Adrenal gland (tissue), 5 donors: ENCODE data around the gene GP5.

Experiments used
- POLR2A ChIP-seq, 2 donors: fragments of 450-650 bp; IDR thresholded peaks; one replicate each; pipeline ENCODE4 v1.6.1; 2017; ENCODE audit warnings: antibody characterized with exemption in 2 of 2, mild to moderate bottlenecking in 2 of 2, moderate library complexity in 1 of 2
- TF ChIP-seq, protein P1 (sequence below), 6 experiments: fragments of 450-650 bp in 4 of 6; fragments of 200-600 bp in 2 of 6; sonication (generic) in 1 of 6; IDR thresholded peaks; 1 replicate in 5 of 6; 2 replicates in 1 of 6; pipeline versions ENCODE4 v1.5.1 to v1.8.0; 2016 to 2021; ENCODE audit warnings: antibody characterized with exemption in 6 of 6, mild to moderate bottlenecking in 2 of 6, moderate library complexity in 1 of 6
- donor health status: DM: no; HTN: no; CAD: no.

DNA sequence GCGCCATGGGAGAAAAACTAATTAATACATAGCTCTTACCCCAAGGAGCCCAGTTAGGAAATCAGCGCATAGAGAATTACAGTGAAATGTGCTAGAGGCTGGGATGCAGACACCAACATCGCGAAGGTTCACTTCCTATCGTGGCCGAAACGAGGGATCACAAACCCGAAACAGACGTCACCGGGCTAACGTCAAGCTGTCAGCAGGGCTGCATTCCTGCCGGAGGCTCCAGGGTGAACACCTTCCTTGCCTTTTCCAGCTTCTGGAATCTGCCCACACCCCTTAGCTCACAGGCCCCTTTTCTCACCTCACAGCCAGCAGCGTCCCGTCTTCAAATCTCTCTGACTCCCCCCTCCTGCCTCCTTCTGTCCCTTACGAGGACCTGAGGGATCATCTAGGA is 13.0 kb downstream of the GP5 start:
- TF ChIP-seq, protein P1, sequence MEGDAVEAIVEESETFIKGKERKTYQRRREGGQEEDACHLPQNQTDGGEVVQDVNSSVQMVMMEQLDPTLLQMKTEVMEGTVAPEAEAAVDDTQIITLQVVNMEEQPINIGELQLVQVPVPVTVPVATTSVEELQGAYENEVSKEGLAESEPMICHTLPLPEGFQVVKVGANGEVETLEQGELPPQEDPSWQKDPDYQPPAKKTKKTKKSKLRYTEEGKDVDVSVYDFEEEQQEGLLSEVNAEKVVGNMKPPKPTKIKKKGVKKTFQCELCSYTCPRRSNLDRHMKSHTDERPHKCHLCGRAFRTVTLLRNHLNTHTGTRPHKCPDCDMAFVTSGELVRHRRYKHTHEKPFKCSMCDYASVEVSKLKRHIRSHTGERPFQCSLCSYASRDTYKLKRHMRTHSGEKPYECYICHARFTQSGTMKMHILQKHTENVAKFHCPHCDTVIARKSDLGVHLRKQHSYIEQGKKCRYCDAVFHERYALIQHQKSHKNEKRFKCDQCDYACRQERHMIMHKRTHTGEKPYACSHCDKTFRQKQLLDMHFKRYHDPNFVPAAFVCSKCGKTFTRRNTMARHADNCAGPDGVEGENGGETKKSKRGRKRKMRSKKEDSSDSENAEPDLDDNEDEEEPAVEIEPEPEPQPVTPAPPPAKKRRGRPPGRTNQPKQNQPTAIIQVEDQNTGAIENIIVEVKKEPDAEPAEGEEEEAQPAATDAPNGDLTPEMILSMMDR (IDR thresholded peaks at IDR 0.05): no peak
- TF ChIP-seq POLR2A (IDR thresholded peaks at IDR 0.05): no peak
